HG03432 (cell line): Measurements from ENCODE around the gene LARP4.
"Not testable (repeated sequence)": the region's sequence is repeated elsewhere in the genome, so short reads cannot be mapped to it uniquely, and the experiment has no call there.

Experiments
- ATAC-seq: cut with Tn5 transposase; IDR thresholded peaks from one replicate; pipeline ENCODE4 v1.9.1; 2021; ENCODE audit warnings: mild to moderate bottlenecking, moderate library complexity; ENCODE audit not compliant: unreplicated experiment

The LARP4 gene

GRCh38 chr12:50467439-50467838 is 66.8 kb downstream of the LARP4 start:
- no peak for ATAC-seq

DNA sequence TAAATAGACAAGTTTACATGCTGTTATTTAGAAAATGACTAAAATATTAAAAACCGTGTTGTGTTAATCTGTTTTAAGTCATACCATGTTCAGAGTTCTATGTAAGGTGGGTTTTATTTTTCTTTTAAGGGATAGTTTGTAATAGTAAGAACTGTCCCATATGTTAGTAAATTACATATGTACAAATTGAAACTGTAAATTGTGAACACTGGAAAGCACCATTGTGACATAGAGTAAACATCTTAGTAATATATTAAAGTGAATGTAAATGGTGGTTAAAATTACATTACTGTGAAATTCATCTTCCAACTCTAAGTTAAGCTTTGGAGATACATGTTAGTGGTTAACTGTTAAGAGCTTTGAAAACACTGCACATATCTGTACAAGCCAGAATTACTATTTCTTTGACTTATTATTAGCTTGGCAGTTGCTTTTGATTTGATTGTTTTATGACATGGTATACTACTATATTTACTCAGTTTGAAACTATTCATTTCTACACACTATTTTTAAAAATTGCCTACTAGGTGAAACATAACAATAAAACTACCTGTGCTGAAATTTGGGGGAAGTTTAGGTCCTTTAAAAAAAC is 76.7 kb downstream of the LARP4 start:
- no peak for ATAC-seq

- no peak for ATAC-seq
Observed at GRCh38 chr12:50482571-50482970, 81.9 kb downstream of the LARP4 start.

GRCh38 chr12:50483488-50483887 is 82.8 kb downstream of the LARP4 start:
- ATAC-seq: no peak

- no peak for ATAC-seq
Observed at GRCh38 chr12:50488801-50489200, 88.1 kb downstream of the LARP4 start.

GRCh38 chr12:50498119-50498518 is 97.4 kb downstream of the LARP4 start:
- not testable (repeated sequence) for ATAC-seq

- peak; percentile 77 for ATAC-seq
Observed at GRCh38 chr12:50504798-50505674, 104.4 kb downstream of the LARP4 start, which contains the start of gene DIP2B. Gene DIP2B, plus strand, starts transcription at chr12:50504985. Its CDS starts 156 bp downstream, at chr12:50505141.

DNA sequence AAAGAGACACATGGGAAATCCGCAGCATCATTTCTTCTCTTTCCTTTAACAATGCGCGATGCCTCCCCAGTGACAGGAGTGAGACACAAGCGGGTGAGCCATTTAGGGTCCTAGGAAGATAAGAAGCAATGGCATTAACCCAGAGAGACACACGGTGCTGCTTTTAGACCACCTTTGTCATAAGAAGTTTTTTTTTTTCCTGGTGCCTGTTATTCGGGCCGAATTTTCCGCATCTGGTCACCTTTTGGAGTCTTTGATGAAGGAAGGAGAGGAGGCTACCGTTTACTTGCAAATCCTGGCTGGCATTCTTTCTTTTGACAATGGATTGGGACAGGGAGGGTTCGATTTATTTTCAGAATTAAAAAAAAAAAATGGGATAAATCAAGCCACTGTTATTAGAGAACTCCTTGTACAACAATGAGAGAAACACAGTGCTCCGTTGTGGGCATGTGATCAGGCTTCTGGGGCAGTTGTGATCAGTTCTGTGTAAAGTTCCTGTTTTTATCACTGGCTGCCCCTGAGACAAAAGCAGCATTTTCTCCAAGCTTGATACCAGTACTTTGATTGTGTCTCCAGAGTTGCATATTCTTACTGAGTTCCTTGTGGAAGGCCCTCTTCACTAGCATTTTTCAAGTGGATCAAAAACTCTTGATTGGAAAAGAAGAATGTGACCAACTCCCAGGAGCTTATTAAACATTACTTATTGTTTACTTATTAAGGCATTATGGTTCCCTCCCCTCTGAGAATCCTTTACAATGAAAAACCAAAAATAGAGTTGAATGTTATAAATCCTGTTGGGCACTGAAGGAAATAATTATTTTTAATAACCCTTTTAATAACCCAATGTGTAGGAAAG is 105.2 kb downstream of the LARP4 start:
- no peak for ATAC-seq

DNA sequence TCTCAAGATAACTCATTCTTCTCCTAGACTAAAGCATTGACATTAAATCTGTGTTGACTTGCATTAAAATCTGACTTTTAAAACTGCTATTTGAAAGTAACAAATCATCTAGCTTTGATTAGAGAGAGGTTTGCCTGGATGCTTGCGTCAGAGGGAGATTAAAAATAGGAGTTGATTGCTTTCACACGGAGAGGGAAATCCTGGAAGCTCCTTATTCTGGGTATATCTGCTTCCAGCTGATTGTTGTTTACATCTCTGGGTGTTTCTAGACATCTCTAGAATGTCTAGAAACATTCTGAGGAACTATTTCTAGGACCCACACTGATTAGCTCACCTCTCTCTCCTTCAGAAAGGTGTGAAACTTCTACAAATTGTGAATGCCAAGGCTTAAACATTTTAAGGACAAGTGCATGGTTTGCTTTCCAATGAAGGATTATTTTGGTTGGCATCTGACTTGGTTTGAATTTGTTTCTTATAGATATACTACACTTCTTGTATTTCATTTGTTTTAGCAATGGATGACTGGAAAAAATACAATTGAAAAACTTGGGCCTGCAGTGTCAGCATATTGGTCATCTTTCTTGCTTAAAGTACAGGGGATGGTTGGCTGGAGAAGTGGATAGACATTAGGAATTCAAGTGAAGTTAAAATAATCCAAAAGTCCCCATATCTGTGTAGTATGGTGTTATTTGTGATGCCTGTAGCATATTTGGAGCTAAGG is 106.2 kb downstream of the LARP4 start:
- no peak for ATAC-seq

- no peak for ATAC-seq
Observed at GRCh38 chr12:50507474-50507838, 106.8 kb downstream of the LARP4 start.

DNA sequence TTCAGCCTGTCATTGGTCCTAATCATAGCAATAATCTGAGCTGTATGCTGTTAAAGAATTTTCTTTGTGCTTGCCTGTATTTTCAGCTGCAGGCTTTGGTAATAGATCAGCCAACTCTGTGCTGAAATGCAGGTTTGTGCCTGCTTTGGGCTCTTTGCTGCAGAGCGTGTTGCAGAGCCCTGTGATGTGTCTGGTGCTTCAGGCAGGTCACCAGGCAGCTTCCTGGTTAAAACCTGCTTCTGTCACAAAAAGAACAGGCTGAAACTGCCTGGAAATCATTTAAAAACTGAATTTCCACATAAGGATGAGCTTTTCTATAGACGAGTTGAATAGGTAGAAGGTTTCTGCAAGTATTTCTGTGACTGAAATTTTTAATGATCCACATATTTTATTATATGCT is 107.2 kb downstream of the LARP4 start:
- ATAC-seq: no peak

- no peak for ATAC-seq
Observed at GRCh38 chr12:50508414-50508813, 107.7 kb downstream of the LARP4 start.

- ATAC-seq: no peak
Observed at GRCh38 chr12:50508970-50509663, 108.4 kb downstream of the LARP4 start.

DNA sequence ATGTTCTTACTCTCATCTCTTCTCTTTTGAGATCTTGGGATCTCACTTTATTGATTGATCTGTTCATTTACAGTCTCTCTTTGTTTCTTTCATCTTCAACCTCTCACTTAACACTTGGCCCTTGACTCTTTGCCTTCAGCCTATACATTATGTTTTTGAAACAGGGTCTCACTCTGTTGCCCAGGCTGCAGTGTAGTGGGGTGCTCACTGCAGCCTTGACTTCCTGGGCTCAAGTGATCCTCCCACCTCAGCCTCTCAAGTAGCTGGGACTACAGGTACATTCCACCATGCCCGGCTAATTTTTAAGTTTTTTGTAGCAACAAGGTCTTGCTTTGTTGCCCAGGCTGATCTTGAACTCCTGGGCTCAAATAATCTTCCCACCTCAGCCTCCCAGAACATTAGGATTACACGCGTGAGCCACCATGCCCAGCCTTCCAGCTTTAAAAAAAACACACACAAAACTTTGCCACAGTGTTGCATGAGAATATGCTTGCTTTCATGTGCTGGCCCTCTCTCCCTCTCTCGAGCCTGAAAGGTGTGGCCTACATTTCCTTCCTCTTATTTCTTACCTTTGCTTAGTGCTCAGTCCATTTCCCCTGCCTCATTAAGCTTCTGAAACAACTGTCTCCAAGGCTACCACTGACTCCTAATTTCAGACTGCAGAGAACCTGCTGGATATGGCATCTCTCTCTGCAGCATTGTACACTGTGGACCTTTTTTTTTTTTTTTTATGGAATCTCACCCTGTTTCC is 114.0 kb downstream of the LARP4 start:
- ATAC-seq: no peak

GRCh38 chr12:50515587-50515986 is 114.9 kb downstream of the LARP4 start:
- ATAC-seq: no peak

GRCh38 chr12:50517421-50518048 is 116.8 kb downstream of the LARP4 start:
- peak; percentile 79 for ATAC-seq

DNA sequence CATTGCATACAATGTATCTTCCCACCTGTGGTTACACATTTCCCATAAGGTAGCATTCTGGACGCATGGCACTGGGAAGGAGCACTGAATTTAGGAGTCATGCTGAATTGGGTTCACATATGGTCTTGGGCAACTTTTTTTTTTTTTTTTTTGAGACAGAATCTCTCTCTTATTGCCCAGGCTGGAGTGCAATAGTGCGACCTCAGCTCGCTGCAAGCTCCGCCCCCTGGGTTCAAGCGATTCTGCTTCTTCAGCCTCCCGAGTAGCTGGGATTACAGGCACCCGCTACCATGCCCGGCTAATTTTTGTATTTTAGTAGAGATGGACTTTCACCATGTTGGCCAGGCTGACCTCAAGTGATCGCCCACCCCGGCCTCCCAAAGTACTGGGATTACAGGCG is 117.4 kb downstream of the LARP4 start:
- no peak for ATAC-seq

DNA sequence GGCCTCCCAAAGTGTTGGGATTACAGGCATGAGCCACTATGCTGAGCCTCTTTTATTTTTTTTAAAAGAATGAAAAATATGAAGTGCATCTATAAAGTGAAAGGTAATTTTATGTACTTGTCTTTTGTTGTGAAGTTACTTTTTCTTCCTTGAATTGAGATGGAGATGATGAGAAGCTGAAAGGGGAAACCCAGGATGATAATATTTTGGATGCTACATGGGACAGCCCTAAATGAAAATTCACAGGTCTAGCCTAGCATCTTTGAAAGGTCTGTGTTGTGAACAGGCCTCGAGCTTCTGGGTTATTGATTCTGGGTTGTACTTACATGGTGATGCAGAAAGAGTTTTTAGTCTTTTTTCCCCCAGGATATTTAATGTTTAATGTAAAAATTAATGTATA is 118.7 kb downstream of the LARP4 start:
- ATAC-seq: no peak
